Measurements from ENCODE around the gene PLEKHO2.

DNA sequence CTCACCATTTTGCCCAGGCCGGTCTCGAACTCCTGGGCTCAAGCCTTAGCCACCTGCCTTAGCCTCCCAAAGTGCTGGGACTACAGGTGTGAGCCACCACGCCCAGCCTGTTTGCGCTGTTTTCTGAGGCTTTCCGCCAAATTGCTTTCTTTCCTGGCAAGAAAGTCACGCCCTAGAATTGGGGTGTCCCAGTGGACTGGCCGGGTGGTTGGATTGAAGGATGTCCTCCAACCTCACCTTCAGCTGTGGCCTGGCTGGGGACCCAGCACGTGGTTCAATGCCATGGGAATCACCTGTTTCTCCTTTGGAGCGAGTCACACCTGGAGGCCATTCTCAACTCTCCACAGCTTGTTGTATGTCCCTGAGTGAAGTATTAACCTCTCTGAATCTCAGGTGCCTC lies 64.2 kb downstream of the PLEKHO2 start:
- TF ChIP-seq, protein P1, sequence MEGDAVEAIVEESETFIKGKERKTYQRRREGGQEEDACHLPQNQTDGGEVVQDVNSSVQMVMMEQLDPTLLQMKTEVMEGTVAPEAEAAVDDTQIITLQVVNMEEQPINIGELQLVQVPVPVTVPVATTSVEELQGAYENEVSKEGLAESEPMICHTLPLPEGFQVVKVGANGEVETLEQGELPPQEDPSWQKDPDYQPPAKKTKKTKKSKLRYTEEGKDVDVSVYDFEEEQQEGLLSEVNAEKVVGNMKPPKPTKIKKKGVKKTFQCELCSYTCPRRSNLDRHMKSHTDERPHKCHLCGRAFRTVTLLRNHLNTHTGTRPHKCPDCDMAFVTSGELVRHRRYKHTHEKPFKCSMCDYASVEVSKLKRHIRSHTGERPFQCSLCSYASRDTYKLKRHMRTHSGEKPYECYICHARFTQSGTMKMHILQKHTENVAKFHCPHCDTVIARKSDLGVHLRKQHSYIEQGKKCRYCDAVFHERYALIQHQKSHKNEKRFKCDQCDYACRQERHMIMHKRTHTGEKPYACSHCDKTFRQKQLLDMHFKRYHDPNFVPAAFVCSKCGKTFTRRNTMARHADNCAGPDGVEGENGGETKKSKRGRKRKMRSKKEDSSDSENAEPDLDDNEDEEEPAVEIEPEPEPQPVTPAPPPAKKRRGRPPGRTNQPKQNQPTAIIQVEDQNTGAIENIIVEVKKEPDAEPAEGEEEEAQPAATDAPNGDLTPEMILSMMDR (IDR thresholded peaks at IDR 0.05): no peak
- TF ChIP-seq POLR2A (IDR thresholded peaks at IDR 0.05): no peak
